NOMO-1 treated with DMSO at 0.1 percent for 48 hours (cell line): Measurements from ENCODE around the gene LNP1.
"Not testable (repeated sequence)": the region's sequence is repeated elsewhere in the genome, so short reads cannot be mapped to it uniquely, and the experiment has no call there.

Experiments used
- DNase-seq: peaks from one replicate; lab custom pipeline; 2025; ENCODE audit not compliant: unreplicated experiment; lab: John Stamatoyannopoulos, UW

The LNP1 gene, protein sequence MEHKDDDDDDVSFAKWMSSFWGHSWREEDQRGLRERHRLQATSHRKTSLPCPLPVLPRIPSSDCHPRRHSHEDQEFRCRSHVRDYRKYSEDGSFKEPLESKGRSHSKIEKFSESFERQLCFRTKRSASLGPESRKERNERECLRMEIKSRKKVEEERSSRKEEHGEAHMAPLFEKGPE

DNA sequence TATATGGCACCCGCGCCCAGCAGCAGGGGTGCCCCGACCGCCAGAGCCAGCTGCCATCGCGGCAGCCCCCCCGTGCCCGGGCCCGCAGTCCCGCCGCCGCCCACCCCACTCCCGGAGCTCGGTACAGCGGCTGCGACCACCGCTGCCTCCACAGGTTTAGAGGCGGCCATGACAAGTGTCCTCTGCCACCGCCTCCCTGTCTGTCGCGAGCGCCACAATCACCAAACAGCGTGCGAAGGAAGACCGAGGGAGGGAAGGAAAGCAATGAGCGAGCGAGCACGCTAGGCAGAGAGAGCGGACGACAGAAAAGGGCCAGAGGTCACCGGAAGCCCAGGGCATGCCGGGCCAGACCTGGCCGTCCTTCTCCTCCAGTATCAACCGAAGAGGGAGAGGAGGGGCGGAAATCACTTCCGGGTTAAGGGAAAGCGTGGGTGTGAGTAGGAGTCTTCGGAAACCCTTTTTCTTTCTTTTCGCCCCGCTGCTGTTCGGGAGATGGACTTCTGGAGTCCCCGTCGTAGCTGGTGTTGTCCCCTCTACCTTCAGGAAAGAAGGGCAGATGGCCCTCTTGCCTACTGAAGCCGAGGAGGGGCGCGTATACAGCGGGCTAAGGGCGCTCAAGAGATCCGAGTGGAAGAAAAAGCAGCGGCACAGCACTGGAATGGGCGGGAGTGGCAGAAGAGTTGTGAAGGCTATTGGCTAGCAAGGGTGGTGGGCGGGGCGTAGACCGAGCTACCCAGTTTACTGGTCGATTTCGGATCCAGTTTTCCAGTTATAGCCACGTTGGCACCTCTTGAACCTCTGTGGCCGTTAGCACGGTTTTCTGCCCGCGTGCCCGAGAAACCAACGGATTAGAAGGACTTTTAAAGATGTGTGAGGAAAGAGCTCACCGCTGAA lies at the start of gene LNP1, which contains the start of gene TOMM70:
LNP1 (plus strand) TSS at position 760 of the 894 bp plus-strand sequence. CDS start 28,191 bp downstream, outside the sequence.
TOMM70 (minus strand) TSS at position 310 of the 894 bp plus-strand sequence; CDS start at position 170, 140 bp downstream.
- peak; percentile 96 for DNase-seq

DNA sequence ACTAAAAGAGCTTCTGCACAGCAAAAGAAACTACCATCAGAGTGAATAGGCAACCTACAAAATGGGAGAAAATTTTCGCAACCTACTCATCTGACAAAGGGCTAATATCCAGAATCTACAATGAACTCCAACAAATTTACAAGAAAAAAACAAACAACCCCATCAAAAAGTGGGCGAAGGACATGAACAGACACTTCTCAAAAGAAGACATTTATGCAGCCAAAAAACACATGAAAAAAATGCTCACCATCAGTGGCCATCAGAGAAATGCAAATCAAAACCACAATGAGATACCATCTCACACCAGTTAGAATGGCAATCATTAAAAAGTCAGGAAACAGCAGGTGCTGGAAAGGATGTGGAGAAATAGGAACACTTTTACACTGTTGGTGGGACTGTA lies 49.6 kb upstream of the LNP1 start:
- not testable (repeated sequence) for DNase-seq

DNA sequence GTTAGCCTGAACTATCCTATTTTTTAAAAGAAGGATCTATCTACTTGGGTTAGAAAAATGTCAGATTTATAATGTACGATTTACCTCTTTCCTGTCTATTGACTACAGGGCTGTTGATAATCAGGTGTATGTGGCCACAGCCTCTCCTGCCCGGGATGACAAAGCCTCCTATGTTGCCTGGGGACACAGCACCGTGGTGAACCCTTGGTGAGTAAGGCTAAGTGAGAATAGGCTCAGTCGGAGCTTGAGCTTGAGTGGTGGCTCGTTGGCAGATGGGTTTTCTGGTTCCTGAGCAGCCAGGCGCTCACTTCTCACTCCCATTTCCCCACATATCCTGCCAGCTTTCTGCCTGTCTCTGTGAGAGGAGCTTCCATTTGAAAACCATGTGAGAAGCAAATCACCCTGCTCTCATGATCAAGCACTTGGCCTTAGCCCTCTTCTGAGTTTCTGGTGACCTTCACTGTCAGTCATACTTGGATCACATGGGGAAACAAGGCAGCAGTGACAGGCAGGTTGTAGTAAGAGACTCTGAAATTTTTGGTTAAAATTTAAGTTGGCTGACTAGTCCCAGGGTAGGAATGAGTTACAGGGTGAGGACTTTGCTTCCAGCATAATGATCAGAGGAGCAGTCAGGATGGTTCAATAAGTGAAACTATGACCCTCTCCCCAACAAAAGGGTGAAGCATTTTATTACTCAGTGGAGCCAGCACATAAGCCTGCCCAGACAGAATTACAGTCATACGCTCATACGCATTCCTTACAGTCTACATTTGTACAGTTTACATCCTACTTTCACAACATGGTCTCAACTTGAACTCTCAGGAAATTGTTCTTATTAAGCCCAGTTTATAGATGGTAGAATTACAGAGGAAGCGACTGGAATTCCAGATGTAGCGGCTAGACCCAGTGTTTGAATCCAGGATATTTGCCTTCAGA lies 48.8 kb upstream of the LNP1 start:
- DNase-seq, result no peak

DNA sequence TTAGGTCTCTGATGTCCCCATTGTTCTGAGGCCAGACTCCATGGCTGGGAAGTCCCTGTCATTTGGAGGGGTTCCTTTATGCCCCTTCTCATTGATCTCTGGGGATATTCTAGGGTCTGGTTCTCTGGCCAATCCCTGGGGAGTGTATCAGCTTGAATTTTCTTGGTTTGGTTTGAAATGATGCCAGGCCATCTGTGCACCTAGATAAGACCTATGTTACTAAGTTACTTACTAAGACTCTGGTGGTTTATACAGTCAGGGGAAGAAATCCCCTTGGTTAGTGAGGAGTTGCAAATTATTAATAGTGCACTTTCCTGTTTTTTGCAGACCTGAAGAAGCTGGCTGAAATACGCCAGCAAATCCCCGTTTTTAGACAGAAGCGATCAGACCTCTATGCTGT lies 46.5 kb upstream of the LNP1 start:
- no peak for DNase-seq

DNA sequence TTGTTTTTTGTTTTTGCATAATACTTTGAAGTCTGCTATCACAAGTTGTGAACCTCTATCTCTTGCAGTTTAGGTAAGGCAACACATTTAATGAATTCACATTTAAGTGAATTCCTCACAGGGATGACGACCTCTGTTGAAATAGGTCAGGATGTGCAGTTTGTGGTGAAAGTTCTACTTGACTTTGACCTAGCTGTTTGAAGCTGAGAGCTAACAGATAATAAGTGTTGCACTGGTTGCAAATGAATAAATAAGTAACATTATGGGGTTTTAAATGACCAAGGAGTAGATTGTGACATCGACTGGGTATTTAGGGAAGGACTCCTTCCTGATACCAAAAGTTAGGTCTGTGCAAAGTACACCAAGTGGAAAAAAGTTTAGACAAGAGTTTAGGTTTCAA lies 42.9 kb upstream of the LNP1 start:
- no peak for DNase-seq

DNA sequence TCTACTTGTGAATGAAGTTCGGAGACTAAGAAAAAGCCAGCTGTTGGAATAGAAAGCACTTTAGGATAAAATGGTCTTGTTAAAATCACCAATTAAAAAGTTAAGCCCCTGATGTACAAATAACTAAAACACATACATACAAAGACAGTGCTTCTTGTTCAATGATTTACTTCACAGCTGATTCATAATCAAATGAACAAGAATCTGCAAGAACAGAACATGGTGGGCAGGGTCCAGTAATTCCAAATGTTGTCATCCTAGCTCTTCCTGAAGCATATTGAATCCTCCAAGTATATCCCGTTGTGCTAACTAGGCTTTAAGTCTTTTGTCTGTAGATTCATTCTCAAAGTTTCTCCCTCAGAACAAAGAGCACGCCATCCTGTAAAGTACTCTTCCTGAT lies 42.3 kb upstream of the LNP1 start:
- no peak for DNase-seq

- no peak for DNase-seq
Observed at GRCh38 chr3:100360757-100361496, 40.4 kb upstream of the LNP1 start.

- no peak for DNase-seq
Observed at GRCh38 chr3:100361897-100362296, 39.4 kb upstream of the LNP1 start.

DNA sequence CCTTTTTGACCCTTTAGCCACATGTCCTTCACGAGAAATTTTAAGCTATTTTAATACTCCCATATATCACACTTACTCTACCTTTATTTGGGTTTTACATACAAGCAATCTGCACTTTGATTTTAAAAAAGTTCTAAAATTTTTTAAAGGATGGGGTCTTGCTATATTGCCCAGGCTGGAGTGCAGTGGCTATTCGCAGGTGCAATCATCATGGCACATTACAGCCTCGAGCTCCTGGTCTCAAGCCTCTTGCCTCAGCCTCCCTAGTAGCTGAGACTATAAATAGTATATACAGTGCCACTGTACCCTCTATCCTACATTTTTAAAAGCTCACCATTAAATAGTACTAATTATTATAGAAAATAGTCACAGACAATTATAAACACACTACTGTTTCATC lies 36.9 kb upstream of the LNP1 start:
- DNase-seq, result no peak

- no peak for DNase-seq
Observed at GRCh38 chr3:100366424-100366823, 34.9 kb upstream of the LNP1 start.

DNA sequence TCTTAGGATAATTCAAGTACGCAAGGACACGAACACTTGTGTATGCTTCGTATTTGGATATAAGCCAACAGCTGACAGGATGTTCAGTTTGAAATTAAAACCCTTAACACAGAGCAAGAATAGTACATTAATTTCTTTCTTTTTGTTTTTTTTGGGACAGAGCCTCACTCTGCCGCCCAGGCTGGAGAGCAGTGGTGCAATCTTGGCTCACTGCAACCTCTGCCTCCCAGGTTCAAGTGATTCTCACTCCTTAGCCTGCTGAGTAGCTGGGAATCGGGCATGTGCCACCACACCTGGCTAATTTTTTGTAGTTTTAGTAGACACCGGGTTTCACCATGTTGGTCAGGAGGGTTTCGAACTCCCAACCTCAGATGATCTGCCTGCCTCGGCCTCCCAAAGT lies 32.9 kb upstream of the LNP1 start:
- no peak for DNase-seq

- no peak for DNase-seq
Observed at GRCh38 chr3:100370756-100371155, 30.6 kb upstream of the LNP1 start.

DNA sequence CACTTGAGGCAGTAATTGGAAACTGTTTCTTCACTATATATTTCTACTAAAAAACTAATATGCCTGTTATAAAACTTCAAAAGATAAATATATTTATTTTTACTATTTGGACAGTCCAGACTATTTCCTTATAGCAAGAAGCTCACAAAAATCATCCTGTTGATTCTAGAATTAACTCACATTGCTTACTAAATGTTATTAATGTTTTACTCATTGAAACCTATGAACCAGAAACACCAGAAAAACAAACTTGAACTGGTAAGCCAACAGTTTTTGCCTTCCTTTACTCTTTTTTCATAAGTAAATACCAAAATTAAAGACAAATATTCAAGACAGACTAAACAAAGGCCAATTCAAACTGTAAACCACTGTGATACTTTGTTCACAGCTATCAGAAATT lies 26.8 kb upstream of the LNP1 start:
- DNase-seq, result no peak

DNA sequence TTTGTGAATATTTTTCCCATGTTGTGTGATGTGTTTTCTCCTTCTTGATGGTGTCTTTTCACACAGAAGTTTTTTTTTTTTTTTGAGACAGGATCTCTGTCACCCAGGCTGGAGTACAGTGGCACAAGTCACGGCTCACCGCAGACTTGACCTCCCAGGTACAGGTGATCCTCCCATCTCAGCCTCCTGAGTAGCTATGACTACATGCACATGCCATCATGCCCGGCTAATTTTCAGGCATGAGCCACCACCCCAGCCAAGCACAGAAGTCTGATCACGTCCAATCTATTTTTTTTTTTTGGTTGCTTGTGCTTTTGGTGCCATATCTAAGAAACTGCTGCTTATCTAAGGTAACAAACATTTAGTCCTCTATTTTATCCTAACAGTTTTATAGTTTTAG lies 25.0 kb upstream of the LNP1 start:
- no peak for DNase-seq

- DNase-seq, result no peak
Observed at GRCh38 chr3:100384733-100385525, 16.4 kb upstream of the LNP1 start.

- no peak for DNase-seq
Observed at GRCh38 chr3:100386437-100387074, 14.8 kb upstream of the LNP1 start.

GRCh38 chr3:100389025-100389424 lies 12.3 kb upstream of the LNP1 start:
- no peak for DNase-seq

GRCh38 chr3:100395679-100396431 lies 5.5 kb upstream of the LNP1 start:
- no peak for DNase-seq

DNA sequence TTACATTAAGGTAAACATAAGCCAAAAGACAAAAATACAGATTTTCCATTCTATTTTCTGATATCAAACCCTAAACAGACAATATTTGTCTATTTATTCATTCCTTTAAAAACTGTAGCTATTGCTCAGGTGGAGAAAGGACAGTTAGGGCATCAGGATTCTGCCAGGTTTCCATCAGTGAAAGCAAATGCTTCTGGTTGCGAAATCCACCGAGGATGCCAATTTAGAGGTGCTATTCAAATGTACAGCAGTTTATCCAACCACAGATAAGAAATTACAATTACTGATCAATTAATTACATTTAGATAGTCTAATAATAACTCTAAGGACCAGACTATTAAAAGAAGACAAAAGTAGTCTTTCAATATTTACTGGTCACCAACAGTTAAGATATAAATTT lies 4.4 kb upstream of the LNP1 start:
- DNase-seq, result no peak
